GM20000 (cell line): Measurements from ENCODE around the gene INCA1.

Experiments used
- DNase-seq: peaks from one replicate; pipeline ENCODE4 v3.0.0; 2012; ENCODE audit warnings: low spot score
- TF ChIP-seq, protein P1 (sequence below): IDR thresholded peaks from 2 replicates; pipeline ENCODE4 v1.5.1; 2012; ENCODE audit warnings: mild to moderate bottlenecking, control low read depth; ENCODE audit errors: extremely low read depth, missing control alignments

INCA1 gene

GRCh38 chr17:4950075-4950745, 47.1 kb downstream of the INCA1 start:
- no peak for DNase-seq
- TF ChIP-seq, protein P1, sequence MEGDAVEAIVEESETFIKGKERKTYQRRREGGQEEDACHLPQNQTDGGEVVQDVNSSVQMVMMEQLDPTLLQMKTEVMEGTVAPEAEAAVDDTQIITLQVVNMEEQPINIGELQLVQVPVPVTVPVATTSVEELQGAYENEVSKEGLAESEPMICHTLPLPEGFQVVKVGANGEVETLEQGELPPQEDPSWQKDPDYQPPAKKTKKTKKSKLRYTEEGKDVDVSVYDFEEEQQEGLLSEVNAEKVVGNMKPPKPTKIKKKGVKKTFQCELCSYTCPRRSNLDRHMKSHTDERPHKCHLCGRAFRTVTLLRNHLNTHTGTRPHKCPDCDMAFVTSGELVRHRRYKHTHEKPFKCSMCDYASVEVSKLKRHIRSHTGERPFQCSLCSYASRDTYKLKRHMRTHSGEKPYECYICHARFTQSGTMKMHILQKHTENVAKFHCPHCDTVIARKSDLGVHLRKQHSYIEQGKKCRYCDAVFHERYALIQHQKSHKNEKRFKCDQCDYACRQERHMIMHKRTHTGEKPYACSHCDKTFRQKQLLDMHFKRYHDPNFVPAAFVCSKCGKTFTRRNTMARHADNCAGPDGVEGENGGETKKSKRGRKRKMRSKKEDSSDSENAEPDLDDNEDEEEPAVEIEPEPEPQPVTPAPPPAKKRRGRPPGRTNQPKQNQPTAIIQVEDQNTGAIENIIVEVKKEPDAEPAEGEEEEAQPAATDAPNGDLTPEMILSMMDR = no peak

DNA sequence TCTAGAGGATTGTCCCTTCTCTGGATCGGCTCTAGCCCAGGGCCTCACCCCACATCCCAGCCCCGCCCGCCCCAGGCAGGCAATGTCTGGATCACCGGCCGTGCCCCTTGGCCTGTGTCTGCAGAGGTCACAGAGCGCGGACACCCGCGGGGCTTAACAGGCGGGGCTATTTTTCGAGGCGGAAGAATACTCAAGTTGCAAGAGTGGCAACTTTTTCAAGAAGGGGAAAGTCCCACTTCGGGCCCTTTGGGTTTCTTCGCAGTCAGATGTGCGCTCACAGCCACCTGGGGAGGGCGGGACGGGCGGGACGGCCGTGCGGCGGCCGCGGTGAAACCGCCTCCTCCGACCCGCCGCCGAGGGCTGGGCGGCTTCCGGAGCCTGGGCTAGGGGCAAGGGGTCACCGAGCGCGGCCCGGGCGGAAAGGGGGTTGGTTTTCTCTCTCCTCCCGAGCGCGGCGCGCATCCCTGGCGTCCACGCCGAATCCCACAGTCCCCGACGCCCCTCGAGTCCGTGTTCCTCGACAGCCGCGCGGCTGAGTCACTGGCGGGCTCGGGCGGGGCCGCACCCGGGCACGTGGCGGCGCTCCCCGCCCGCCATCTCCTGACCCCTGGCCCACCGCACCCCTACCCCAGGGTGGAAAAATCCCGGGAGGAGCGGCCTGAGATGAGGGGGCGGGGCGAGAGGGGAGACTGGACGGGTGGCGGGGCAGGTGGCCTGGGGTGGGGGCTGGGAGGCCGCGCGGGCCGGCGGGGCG, 47.8 kb downstream of the INCA1 start:
- TF ChIP-seq, protein P1 = no peak
- peak; percentile 93 for DNase-seq

GRCh38 chr17:4948931-4949320, 48.4 kb downstream of the INCA1 start:
- peak; percentile 93 for DNase-seq
- TF ChIP-seq, protein P1 = no peak

DNA sequence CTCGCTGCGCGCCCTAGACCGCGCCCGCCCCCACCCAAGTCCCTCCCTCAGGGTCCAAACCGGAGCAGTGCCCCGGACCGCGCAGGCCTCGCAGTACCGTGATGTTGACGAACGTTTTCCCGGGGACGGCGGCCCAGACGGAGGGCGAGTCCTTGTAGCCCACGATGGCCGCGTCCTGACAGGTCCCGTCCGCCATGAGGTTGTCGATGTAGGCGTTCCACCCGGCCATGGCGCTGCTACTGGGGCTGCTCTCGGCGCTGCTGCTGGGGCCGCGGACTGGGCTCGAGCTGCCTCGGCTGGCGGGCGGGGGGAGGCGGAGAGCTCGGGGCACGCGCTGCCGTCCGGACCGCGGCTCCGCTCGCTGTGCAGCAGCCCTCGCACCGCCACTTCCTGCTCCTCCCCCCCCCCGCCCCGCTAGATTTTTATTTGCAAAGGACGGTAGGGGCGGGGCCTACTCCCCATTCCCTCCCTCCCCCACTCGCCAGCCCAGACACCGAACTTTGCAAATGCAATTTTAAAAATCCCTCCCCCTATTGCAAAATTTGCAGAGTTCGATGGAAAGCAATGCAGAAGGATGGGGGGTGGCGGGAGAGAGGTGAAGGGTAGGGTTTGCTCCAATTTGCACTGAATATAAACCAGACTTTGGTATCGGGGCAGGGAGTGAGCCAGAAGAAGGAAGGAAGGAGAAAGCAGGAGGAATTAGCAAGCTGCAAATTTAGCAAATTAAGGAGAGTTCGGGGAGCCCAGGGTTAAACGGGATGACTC, 49.0 kb downstream of the INCA1 start, which contains the start of gene PFN1:
PFN1 (minus strand) TSS at position 365 of the 765 bp plus-strand sequence; CDS start at position 229, 136 bp downstream.
- peak; percentile 94 for DNase-seq

DNA sequence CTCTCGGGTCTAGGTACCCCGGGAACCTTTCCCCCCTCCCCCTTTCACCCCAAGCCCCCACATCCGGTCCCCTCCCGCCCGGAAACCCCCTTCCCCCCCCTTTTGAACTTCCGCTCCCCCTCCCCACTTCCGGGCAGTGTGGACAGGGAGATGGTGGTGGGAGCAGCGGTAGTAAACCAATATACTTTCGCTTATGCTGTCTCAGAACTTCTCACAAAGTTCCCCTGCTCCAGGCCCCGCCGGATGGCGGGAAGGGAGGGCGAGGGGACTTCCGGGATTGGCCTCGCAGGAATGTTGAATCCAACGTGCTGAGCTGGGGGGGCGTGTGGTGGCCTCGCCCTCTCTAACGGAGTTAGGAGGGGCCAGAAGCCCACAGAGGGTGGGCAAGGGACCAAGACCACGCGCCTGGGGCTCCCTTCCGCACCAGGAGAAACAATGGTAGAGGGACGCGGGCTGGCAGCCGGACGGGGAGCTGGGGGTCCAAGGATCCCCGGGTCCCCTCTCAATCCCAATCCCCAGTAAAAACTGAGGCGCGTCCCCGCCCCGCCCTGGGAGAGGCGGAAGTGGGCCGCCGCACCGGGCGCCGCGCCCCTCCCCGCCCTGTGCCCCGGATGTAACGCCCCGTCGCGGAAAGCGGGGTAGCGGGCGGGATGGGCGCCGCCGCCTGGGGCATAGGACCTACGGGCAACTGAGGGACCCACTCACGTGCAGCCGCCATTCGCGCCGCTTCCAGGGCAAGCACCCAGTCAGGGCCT, 49.7 kb downstream of the INCA1 start:
- TF ChIP-seq, protein P1 = no peak
- DNase-seq = peak; percentile 81

More for the DNA sequence above, 49.0 kb downstream of the INCA1 start, which contains the start of gene PFN1:
- TF ChIP-seq, protein P1 = no peak

DNA sequence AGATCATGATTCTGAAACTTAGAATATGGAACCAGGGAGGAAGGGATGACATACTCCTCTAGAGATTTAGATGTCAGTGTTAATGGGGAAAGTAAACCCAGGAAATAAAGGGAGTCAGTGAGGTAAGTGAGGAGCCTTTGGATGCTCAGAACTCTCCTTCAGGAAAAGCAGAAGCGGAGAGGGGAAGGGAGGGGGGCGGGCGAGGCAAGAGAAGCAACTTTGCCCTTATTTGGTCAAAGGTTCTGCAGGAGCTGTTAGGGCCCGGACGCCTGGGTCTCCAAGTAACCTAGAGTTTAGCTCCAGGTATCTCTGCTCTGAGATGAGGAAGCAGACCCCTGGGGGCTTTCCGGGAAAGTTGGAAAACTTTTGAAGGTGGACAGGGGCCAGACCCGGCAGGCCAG, 50.3 kb downstream of the INCA1 start:
- no peak for DNase-seq

More for the DNA sequence above, 50.3 kb downstream of the INCA1 start:
- TF ChIP-seq, protein P1 = no peak
